WTC11 (cell line): Measurements from ENCODE around the gene MRC2. TPM values are rescaled to one million over a fixed set of nuclear protein-coding genes. Genes with fewer than 3 reads are reported as not detected.

ENCODE experiments used
- ATAC-seq: fragments of 200-7000 bp; cut with Tn5 transposase; 2 replicates; pipeline ENCODE4 v1.10.0; 2021; ENCODE audit warnings: mild to moderate bottlenecking, moderate library complexity
- CTCF ChIA-PET: fragments of 300-600 bp; sonication (Branson Sonifier 250); formaldehyde crosslinking; loops from one replicate; lab custom pipeline; 2021; ENCODE audit warnings: antibody characterized with exemption; lab: Charles Lee
- POLR2A ChIA-PET: fragments of 350-600 bp; sonication (Branson Sonifier 250); formaldehyde crosslinking; loops from one replicate; lab custom pipeline; 2021; ENCODE audit warnings: antibody characterized with exemption; lab: Charles Lee
- DNase-seq: peaks from one replicate; pipeline ENCODE4 v3.0.0; 2021; ENCODE audit warnings: low spot score
- H3K27ac Mint-ChIP-seq: 2 replicates; pipeline ENCODE4 v1.8.0; 2021; ENCODE audit warnings: mixed read lengths
- H3K27me3 Mint-ChIP-seq: 2 replicates; pipeline ENCODE4 v1.8.0; 2021; ENCODE audit warnings: low read depth, mild to moderate bottlenecking, moderate library complexity, mixed read lengths
- H3K36me3 Mint-ChIP-seq: 2 replicates; pipeline ENCODE4 v1.8.0; 2021; ENCODE audit warnings: mixed read lengths
- H3K4me1 Mint-ChIP-seq: 2 replicates; pipeline ENCODE4 v1.8.0; 2022; ENCODE audit warnings: mixed read lengths
- H3K4me3 Mint-ChIP-seq: 2 replicates; pipeline ENCODE4 v1.8.0; 2021; ENCODE audit warnings: mild to moderate bottlenecking, moderate library complexity, mixed read lengths
- H3K9me3 Mint-ChIP-seq: 2 replicates; pipeline ENCODE4 v1.8.0; 2021; ENCODE audit warnings: mixed read lengths
- CREB1 ChIP-seq: sonication (generic); formaldehyde crosslinking; IDR thresholded peaks from 2 replicates; pipeline ENCODE4 v1.8.0; 2023; ENCODE audit warnings: mild to moderate bottlenecking, missing genetic modification reagents
- FOXK1 ChIP-seq: sonication (generic); formaldehyde crosslinking; IDR thresholded peaks from 2 replicates; pipeline ENCODE4 v1.8.0; 2022; ENCODE audit warnings: mild to moderate bottlenecking, moderate library complexity, missing genetic modification reagents
- FOXP1 ChIP-seq: sonication (generic); formaldehyde crosslinking; IDR thresholded peaks from 2 replicates; pipeline ENCODE4 v1.8.0; 2022; ENCODE audit warnings: missing genetic modification reagents, mild to moderate bottlenecking, moderate library complexity, borderline replicate concordance
- IRF2 ChIP-seq: sonication (generic); formaldehyde crosslinking; IDR thresholded peaks from 2 replicates; pipeline ENCODE4 v1.8.0; 2022; ENCODE audit warnings: low read depth, missing genetic modification reagents, borderline replicate concordance
- NFATC4 ChIP-seq: fragments of 250-450 bp; sonication (Bioruptor Pico); IDR thresholded peaks from 2 replicates; pipeline ENCODE4 v1.9.0; 2021; ENCODE audit warnings: mild to moderate bottlenecking
- NR1H2 ChIP-seq: sonication (generic); formaldehyde crosslinking; IDR thresholded peaks from 2 replicates; pipeline ENCODE4 v1.9.0; 2021; ENCODE audit warnings: mild to moderate bottlenecking, moderate library complexity, missing genetic modification reagents
- TCF7 ChIP-seq: sonication (generic); formaldehyde crosslinking; IDR thresholded peaks from 2 replicates; pipeline ENCODE4 v1.8.0; 2022; ENCODE audit warnings: mild to moderate bottlenecking, low read depth, missing genetic modification reagents, moderate library complexity
- ZNF232 ChIP-seq: sonication (generic); formaldehyde crosslinking; IDR thresholded peaks from 2 replicates; pipeline ENCODE4 v1.8.0; 2022; ENCODE audit warnings: mild to moderate bottlenecking, missing genetic modification reagents
- total RNA-seq: library from RNA; stranded (reverse); gene quantifications from 3 replicates; pipeline ENCODE4 v1.2.3, GENCODE V29; 2021
- TF ChIP-seq, protein P1 (sequence below): sonication (generic); formaldehyde crosslinking; IDR thresholded peaks from 2 replicates; pipeline ENCODE4 v1.8.1; 2023; ENCODE audit warnings: mild to moderate bottlenecking, missing genetic modification reagents
- TF ChIP-seq, protein P2 (sequence below): sonication (generic); formaldehyde crosslinking; IDR thresholded peaks from 2 replicates; pipeline ENCODE4 v1.8.1; 2023; ENCODE audit warnings: mild to moderate bottlenecking, missing genetic modification reagents, moderate library complexity
- TF ChIP-seq, protein P3 (sequence below): sonication (generic); formaldehyde crosslinking; IDR thresholded peaks from 2 replicates; pipeline ENCODE4 v1.8.1; 2022; ENCODE audit warnings: mild to moderate bottlenecking, moderate library complexity, missing genetic modification reagents
- TF ChIP-seq, protein P4 (sequence below): sonication (generic); formaldehyde crosslinking; IDR thresholded peaks from 2 replicates; pipeline ENCODE4 v1.8.1; 2022; ENCODE audit warnings: missing genetic modification reagents, borderline replicate concordance
- TF ChIP-seq, protein P5 (sequence below): sonication (generic); formaldehyde crosslinking; conservative IDR thresholded peaks from 2 replicates; pipeline ENCODE4 v1.8.1; 2023; ENCODE audit warnings: mild to moderate bottlenecking, low read depth, missing genetic modification reagents, moderate library complexity
- TF ChIP-seq, protein P6 (sequence below): fragments of 250-450 bp; sonication (Bioruptor Pico); IDR thresholded peaks from 2 replicates; pipeline ENCODE4 v1.9.0; 2021; ENCODE audit warnings: mild to moderate bottlenecking
- TF ChIP-seq, protein P7 (sequence below): fragments of 250-450 bp; sonication (Bioruptor Pico); IDR thresholded peaks from 2 replicates; pipeline ENCODE4 v1.9.0; 2021; ENCODE audit warnings: moderate library complexity, mild to moderate bottlenecking, inconsistent platforms, borderline replicate concordance

The MRC2 gene
- total RNA-seq, 1 experiment from 2014 or later: 35.3 TPM

DNA sequence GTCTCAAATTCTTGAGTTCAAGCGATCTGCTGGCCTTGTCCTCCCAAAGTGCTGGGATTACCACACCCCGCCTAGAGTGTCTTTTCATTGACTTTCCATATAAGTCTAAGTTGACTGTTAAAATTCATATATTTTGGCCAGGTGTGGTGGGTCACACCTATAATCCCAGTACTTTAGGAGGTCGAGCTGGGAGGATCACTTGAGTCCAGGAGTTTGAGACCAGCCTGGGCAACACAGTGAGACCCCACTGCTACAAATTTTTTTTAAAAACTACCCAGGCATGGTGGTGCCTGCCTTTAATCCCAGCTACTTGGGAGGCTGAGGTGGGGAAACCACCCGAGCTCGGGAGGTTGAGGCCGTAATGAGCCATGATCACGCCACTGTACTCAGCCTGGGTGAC lies 21.9 kb upstream of the MRC2 start:
- no peak for TF ChIP-seq NR1H2
- TF ChIP-seq, protein P1, sequence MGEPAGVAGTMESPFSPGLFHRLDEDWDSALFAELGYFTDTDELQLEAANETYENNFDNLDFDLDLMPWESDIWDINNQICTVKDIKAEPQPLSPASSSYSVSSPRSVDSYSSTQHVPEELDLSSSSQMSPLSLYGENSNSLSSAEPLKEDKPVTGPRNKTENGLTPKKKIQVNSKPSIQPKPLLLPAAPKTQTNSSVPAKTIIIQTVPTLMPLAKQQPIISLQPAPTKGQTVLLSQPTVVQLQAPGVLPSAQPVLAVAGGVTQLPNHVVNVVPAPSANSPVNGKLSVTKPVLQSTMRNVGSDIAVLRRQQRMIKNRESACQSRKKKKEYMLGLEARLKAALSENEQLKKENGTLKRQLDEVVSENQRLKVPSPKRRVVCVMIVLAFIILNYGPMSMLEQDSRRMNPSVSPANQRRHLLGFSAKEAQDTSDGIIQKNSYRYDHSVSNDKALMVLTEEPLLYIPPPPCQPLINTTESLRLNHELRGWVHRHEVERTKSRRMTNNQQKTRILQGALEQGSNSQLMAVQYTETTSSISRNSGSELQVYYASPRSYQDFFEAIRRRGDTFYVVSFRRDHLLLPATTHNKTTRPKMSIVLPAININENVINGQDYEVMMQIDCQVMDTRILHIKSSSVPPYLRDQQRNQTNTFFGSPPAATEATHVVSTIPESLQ (CRISPR knock-in tag): no peak
- no peak for TF ChIP-seq IRF2 (CRISPR knock-in tag)
- no peak for TF ChIP-seq ZNF232 (CRISPR knock-in tag)
- no peak for TF ChIP-seq FOXK1
- TF ChIP-seq, protein P2, sequence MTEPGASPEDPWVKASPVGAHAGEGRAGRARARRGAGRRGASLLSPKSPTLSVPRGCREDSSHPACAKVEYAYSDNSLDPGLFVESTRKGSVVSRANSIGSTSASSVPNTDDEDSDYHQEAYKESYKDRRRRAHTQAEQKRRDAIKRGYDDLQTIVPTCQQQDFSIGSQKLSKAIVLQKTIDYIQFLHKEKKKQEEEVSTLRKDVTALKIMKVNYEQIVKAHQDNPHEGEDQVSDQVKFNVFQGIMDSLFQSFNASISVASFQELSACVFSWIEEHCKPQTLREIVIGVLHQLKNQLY: no peak
- TF ChIP-seq, all 79 proteins: peak for 0
- Mint-ChIP-seq H3K36me3 (peaks cover 57% of the 10 kb centered on the region), H3K4me1 (0 out of 2 replicates have a peak, but pooled peaks cover 2% of the 10 kb centered on the region), H3K27me3 (no peaks in the 10 kb centered on the region), H3K4me3 (no peak overlapping the region), H3K27ac (no peak overlapping the region), H3K9me3 (no peaks in the 10 kb centered on the region)
- CTCF ChIA-PET: no interaction called here
- ATAC-seq: no peak
- POLR2A ChIA-PET: no interaction called here
- no peak for DNase-seq

DNA sequence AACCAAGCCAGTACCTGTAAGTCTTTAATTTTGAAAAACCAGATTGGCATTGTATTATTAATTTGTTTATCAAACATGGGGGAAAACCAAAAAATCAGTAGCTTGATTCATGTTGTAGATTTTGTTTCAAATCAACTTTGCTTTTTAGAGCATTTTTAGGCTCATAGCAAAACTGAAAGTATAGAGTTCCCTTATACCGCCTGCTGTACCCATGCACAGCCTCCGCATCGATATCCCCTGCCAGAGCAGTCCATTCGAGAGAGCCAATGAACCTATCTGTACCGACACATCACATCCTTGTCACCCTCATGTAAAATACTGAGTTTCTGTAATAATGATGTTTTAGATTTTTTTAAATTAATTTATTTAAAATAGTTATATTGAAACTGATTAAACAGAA lies 16.2 kb upstream of the MRC2 start:
- TF ChIP-seq CREB1: no peak
- TF ChIP-seq NFATC4 (CRISPR knock-in tag): no peak
- no peak for TF ChIP-seq FOXP1 (CRISPR knock-in tag)
- no peak for TF ChIP-seq FOXK1
- no peak for TF ChIP-seq TCF7 (CRISPR knock-in tag)
- TF ChIP-seq, protein P3, sequence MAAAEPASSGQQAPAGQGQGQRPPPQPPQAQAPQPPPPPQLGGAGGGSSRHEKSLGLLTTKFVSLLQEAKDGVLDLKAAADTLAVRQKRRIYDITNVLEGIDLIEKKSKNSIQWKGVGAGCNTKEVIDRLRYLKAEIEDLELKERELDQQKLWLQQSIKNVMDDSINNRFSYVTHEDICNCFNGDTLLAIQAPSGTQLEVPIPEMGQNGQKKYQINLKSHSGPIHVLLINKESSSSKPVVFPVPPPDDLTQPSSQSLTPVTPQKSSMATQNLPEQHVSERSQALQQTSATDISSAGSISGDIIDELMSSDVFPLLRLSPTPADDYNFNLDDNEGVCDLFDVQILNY (CRISPR knock-in tag): no peak
- TF ChIP-seq, protein P4, sequence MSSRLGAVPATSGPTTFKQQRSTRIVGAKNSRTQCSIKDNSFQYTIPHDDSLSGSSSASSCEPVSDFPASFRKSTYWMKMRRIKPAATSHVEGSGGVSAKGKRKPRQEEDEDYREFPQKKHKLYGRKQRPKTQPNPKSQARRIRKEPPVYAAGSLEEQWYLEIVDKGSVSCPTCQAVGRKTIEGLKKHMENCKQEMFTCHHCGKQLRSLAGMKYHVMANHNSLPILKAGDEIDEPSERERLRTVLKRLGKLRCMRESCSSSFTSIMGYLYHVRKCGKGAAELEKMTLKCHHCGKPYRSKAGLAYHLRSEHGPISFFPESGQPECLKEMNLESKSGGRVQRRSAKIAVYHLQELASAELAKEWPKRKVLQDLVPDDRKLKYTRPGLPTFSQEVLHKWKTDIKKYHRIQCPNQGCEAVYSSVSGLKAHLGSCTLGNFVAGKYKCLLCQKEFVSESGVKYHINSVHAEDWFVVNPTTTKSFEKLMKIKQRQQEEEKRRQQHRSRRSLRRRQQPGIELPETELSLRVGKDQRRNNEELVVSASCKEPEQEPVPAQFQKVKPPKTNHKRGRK (CRISPR knock-in tag): no peak
- TF ChIP-seq, protein P5, sequence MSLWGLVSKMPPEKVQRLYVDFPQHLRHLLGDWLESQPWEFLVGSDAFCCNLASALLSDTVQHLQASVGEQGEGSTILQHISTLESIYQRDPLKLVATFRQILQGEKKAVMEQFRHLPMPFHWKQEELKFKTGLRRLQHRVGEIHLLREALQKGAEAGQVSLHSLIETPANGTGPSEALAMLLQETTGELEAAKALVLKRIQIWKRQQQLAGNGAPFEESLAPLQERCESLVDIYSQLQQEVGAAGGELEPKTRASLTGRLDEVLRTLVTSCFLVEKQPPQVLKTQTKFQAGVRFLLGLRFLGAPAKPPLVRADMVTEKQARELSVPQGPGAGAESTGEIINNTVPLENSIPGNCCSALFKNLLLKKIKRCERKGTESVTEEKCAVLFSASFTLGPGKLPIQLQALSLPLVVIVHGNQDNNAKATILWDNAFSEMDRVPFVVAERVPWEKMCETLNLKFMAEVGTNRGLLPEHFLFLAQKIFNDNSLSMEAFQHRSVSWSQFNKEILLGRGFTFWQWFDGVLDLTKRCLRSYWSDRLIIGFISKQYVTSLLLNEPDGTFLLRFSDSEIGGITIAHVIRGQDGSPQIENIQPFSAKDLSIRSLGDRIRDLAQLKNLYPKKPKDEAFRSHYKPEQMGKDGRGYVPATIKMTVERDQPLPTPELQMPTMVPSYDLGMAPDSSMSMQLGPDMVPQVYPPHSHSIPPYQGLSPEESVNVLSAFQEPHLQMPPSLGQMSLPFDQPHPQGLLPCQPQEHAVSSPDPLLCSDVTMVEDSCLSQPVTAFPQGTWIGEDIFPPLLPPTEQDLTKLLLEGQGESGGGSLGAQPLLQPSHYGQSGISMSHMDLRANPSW: no peak
- TF ChIP-seq, protein P6, sequence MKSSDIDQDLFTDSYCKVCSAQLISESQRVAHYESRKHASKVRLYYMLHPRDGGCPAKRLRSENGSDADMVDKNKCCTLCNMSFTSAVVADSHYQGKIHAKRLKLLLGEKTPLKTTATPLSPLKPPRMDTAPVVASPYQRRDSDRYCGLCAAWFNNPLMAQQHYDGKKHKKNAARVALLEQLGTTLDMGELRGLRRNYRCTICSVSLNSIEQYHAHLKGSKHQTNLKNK (CRISPR knock-in tag): no peak
- TF ChIP-seq, protein P7, sequence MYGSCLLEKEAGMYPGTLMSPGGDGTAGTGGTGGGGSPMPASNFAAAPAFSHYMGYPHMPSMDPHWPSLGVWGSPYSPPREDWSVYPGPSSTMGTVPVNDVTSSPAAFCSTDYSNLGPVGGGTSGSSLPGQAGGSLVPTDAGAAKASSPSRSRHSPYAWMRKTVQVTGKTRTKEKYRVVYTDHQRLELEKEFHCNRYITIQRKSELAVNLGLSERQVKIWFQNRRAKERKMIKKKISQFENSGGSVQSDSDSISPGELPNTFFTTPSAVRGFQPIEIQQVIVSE (CRISPR knock-in tag): no peak
- TF ChIP-seq, all 79 proteins: peak for 0
- no peak for DNase-seq
- Mint-ChIP-seq H3K9me3 (no peaks in the 10 kb centered on the region), H3K4me3 (no peak overlapping the region), H3K27me3 (no peaks in the 10 kb centered on the region), H3K36me3 (peaks cover 62% of the 10 kb centered on the region), H3K4me1 (no peaks in the 10 kb centered on the region), H3K27ac (no peak overlapping the region)
- ATAC-seq: no peak
- ChIA-PET CTCF (no interaction called here), POLR2A (no interaction called here)
